Measurements from ENCODE around the gene KCNH1.

- TF ChIP-seq ZNF626 (tag by site-specific recombination; IDR thresholded peaks at IDR 0.05) (no peak), ZNF362 (tag by site-specific recombination; IDR thresholded peaks at IDR 0.05) (no peak), CTCF (tag by site-specific recombination; IDR thresholded peaks at IDR 0.05) (no peak), ZNF132 (tag by site-specific recombination; IDR thresholded peaks at IDR 0.05; ENCODE audit: borderline replicate concordance) (no peak), REST (tag by site-specific recombination; IDR thresholded peaks at IDR 0.05) (no peak), ZFP69B (tag by site-specific recombination; IDR thresholded peaks at IDR 0.05) (no peak), ZNF341 (tag by site-specific recombination; IDR thresholded peaks at IDR 0.05; ENCODE audit: low read depth) (no peak), SP2 (tag by site-specific recombination; IDR thresholded peaks at IDR 0.05) (no peak), YY1 (tag by site-specific recombination; IDR thresholded peaks at IDR 0.05) (no peak), ZSCAN30 (tag by site-specific recombination; IDR thresholded peaks at IDR 0.05) (no peak), MYNN (tag by site-specific recombination; IDR thresholded peaks at IDR 0.05; ENCODE audit: borderline replicate concordance) (no peak), ZNF146 (tag by site-specific recombination; IDR thresholded peaks at IDR 0.05) (no peak), ZNF274 (IDR thresholded peaks at IDR 0.05; ENCODE audit: low read length) (no peak), ZNF274 (tag by site-specific recombination; IDR thresholded peaks at IDR 0.05; ENCODE audit: borderline replicate concordance) (no peak)
Observed at GRCh38 chr1:211127166-211127565, 6.8 kb downstream of the KCNH1 start.

Data from HEK293 (cell line).